Measurements from ENCODE around the gene TACC2. TPM values are rescaled to one million over a fixed set of nuclear protein-coding genes. Genes with fewer than 3 reads are reported as not detected.

TACC2 gene
- total and polyA plus RNA-seq, 2 donors: 21.2 to 82.7 TPM

DNA sequence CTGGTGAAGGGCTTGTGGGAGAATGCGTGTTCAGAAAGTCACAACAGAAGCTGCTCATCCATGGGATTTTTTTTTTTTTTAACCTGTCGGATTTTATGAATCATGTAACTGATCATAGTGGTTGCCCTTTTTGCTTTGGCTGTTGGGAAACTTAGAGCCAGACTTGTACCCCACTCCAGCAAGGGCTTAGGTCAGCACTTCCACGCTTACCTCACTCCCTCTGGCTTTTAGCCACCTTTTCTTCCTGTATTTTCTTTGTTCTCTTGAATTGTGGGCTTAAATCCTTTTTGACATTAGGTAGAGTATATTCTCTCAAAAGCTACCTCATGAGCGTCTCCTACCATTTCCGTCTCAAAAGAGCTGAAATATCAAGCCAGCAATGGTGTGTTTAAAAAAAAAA, 168.5 kb downstream of the TACC2 start:
- H3K27ac ChIP-seq (ENCODE audit: low read depth): no peak overlapping the region
- WGBS: 95% methylated on average over 5 of the region's 5 CpGs
- no peak overlapping the region for H3K4me3 ChIP-seq (ENCODE audit: low read depth, low read length)
- no peak for DNase-seq (ENCODE audit: extremely low spot score)
- no peaks in the 10 kb centered on the region for H3K4me1 ChIP-seq (ENCODE audit: insufficient read depth)
- no peaks in the 10 kb centered on the region for H3K36me3 ChIP-seq (ENCODE audit: insufficient read depth)

DNA sequence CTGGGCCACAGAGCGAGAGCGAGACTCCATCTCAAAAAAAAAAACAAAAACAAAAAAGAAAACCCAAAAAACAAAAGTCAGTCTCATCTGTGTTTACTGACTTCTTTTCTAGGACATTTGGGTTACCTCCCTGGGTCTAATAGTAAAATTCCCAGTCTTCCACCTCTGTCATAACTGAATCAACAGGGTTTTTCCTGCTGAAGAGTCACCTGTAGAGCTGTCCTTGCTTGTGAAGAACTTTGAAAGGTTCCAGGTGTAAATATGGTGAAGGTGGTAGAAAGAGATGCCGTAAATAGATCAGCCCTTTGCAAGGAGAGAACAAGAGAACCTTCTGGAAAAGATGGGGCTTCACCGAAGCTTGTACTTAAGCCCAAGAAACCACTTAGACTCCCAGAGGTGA, 169.4 kb downstream of the TACC2 start:
- Histone ChIP-seq H3K27ac (ENCODE audit: low read depth) (no peak overlapping the region), H3K4me1 (ENCODE audit: insufficient read depth) (no peaks in the 10 kb centered on the region), H3K36me3 (ENCODE audit: insufficient read depth) (no peaks in the 10 kb centered on the region), H3K4me3 (ENCODE audit: low read depth, low read length) (no peak overlapping the region)
- WGBS: 99% methylated on average over 4 of the region's 4 CpGs
- no peak for DNase-seq (ENCODE audit: extremely low spot score)

DNA sequence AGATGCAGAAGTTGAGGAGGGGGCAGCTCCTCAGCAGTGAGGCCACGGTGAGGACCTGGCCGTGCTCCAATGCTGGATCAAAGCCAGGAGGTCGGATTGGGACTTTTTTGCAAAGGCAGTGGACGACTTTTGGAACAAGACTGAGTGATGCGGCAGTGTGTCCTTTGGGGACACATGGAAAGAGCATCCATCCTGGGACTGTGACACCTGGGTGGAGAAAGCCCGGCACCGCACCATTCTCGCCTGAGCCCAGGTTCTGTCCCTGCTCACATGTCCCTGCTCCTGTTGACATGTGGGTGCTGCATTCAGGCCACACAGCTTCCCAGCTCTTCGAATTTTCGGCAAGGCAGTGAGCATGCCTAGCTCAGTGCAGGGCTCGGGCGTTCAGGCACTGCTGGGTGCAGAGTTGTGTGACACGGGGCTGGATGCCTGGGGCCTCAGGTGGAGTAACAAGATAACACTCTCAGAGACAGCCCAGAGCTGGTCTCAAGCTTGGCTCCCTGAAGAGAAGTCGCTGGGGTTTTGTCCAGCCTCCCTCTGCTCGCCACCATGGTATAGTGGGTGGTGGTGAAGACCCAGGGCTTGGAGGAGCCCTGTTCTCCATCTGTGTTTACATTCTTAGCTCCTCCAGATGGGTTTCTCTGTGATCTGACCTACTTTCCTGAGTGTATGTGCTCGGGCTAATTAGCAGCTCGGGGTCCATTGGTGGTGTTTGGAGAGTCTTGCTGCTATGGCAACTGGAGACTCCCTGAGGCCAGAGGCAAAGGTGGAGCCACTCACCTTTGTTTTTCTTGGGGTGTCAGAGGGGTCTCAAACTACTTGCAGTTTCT, 170.4 kb downstream of the TACC2 start:
- Histone ChIP-seq H3K4me1 (ENCODE audit: insufficient read depth) (no peaks in the 10 kb centered on the region), H3K36me3 (ENCODE audit: insufficient read depth) (no peaks in the 10 kb centered on the region), H3K27ac (ENCODE audit: low read depth) (no peak overlapping the region), H3K4me3 (ENCODE audit: low read depth, low read length) (no peak overlapping the region)
- no peak for DNase-seq (ENCODE audit: extremely low spot score)
- WGBS: 59% methylated on average over 17 of the region's 17 CpGs

DNA sequence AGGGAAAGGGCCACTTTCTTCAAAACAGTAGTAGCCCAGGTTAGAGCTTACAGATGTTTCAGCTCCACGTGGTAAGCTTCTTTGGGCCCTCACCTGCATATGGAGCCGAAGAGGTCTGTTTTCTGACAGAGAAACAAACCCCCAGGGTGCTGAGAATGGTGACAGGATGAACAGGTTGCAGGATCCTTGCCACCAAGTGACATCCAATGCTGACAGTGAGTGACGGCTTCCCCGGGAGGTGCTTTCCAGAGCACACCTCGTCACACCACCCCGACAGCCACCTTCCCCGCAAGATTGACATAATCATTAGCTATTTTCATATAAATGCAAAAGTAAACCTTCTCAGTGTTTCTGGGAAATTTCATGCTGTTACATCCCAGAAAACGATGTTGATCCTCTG, 172.8 kb downstream of the TACC2 start:
- WGBS: 90% methylated on average over 8 of the region's 8 CpGs
- no peaks in the 10 kb centered on the region for H3K36me3 ChIP-seq (ENCODE audit: insufficient read depth)
- H3K27ac ChIP-seq (ENCODE audit: low read depth): no peak overlapping the region
- no peak for DNase-seq (ENCODE audit: extremely low spot score)
- H3K4me1 ChIP-seq (ENCODE audit: insufficient read depth): no peaks in the 10 kb centered on the region
- H3K4me3 ChIP-seq (ENCODE audit: low read depth, low read length): no peak overlapping the region

DNA sequence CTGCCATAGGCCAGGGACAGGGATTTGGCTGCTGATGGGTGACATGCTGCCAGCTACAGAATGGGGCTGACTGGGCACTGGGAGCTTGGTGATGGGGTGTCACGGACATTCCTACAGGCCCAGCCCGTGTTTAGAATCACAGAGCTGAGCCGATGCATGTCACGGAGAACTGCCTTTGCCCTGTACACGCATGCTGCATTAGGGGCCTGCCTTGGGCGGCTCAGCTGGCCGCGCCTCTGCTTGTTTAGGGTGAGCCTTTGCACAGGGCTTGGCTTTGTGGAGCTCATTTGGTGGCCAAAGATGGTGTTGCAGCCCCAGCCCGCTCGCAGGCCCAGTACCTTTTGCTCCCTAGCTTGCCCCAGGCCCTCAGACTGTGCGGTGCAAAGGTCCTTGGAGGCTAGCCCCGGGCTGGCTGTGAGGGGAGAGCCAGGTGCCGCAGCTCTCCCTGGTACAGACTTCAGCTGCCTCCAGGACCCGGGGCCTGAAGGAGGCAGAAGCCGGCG, 173.8 kb downstream of the TACC2 start:
- Histone ChIP-seq H3K27ac (ENCODE audit: low read depth) (no peak overlapping the region), H3K36me3 (ENCODE audit: insufficient read depth) (no peaks in the 10 kb centered on the region), H3K4me3 (ENCODE audit: low read depth, low read length) (no peak overlapping the region), H3K4me1 (ENCODE audit: insufficient read depth) (no peaks in the 10 kb centered on the region)
- WGBS: 66% methylated on average over 16 of the region's 16 CpGs
- DNase-seq (ENCODE audit: extremely low spot score): no peak

DNA sequence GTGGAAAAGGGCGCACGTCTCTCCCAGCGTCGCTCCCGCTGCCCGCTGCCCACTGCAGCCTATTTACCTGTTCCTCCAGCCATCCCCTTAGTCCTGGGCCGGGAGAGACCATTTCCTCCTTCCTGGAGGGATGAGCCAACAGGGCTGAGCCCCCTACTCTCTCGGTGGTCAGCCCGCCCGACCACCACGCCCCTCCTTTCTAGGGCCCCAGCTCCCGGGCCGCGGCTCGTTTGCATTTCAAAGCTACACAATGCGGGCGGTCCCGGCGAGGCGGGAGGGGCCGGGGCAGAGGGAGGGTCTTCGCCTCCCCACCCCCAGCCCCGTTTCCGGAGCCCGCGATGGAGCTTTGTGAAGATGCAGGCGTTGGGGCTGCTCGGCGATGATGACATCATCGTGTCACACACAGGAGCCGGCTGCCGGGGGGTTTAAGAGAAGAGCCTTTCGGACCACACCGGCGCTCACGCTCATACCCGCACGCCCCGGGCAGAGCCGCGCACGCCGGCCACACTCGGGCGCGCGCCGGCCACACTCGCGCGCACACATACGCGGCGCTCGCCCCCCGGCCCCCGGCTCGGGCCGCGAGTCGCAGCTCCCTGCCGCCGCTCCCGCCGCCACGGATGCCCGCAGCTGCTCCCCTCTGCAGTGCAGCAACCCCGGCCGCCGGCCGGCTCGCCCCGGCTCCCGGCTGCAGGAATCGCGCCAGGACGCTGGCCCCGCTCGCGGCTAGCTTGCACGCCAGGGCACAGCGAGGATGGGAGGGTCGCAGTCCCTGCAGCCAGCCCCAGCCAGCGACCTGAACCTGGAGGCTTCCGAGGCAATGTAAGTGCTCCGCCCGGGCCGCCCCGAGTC, 174.4 kb downstream of the TACC2 start:
- H3K4me3 ChIP-seq (ENCODE audit: low read depth, low read length): peak overlapping the region; percentile 51
- WGBS: 11% methylated on average over 89 of the region's 89 CpGs
- no peak for DNase-seq (ENCODE audit: extremely low spot score)
- H3K4me1 ChIP-seq (ENCODE audit: insufficient read depth): no peaks in the 10 kb centered on the region
- no peaks in the 10 kb centered on the region for H3K36me3 ChIP-seq (ENCODE audit: insufficient read depth)
- no peak overlapping the region for H3K27ac ChIP-seq (ENCODE audit: low read depth)

DNA sequence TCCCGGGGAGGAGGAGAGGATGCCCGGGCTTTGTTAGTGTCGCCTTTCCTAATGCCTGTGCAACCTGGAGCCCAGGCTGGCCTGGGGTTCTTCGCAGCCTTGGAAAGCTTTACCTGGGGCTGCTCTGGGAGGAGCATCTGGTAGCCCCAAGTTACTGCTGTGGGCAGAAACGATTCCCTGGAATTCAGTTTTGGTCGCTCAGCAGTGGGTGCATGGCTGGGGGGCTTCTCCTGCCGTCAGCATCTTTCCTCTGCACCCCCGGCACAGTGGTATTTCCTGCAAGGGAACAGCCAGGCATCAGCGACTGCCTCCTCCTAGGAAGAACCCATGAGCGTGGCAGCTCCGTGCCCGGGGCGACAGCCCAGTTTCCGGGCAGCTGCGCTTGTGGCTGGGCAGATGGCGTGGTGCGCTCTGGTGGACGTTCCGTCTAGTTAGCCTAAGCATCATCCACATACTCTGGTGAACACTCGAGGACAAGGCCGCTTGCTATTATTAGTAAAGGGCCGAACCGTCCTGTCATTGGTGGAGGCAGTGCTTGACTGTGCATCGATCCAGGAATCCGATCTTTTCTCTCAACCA, 175.1 kb downstream of the TACC2 start:
- WGBS: 58% methylated on average over 25 of the region's 25 CpGs
- no peak for DNase-seq (ENCODE audit: extremely low spot score)
- H3K4me3 ChIP-seq (ENCODE audit: low read depth, low read length): peak overlapping the region; percentile 51
- H3K27ac ChIP-seq (ENCODE audit: low read depth): no peak overlapping the region
- no peaks in the 10 kb centered on the region for H3K36me3 ChIP-seq (ENCODE audit: insufficient read depth)
- H3K4me1 ChIP-seq (ENCODE audit: insufficient read depth): no peaks in the 10 kb centered on the region

DNA sequence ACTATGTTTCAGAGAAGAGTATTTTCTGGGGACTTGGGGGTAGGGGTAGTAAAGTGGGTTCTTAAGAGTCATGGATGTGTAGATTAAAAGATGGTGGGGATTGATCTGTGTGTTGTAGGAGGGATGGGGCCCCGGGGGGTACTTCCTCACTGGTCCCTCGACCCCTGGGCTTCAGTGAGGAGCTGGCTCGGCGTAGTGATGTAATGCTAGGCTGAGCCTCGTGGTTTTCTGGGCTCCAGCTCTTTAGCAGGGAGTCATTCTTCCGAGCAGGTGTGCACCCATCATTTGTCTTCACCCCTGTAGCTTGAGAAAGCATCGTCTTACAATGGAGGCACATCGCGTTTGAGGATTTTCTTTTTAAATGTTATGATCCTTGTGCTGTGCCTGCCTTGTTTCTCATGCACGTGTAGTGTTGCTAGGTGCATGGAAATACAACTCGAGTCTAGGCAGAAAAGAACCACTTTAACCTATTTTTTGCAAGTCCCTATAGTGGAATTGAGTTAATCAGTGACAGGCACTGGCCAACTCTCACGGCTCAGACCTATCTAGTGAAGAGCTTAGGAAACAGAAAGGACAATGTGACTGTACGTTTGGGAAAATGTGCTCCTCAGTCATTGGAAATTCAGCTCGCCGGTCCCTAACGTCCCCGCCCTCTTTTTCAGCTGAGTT, 176.0 kb downstream of the TACC2 start:
- Histone ChIP-seq H3K27ac (ENCODE audit: low read depth) (no peak overlapping the region), H3K36me3 (ENCODE audit: insufficient read depth) (no peaks in the 10 kb centered on the region), H3K4me3 (ENCODE audit: low read depth, low read length) (no peak overlapping the region), H3K4me1 (ENCODE audit: insufficient read depth) (no peaks in the 10 kb centered on the region)
- whole genome bisulfite sequencing: 71% methylated on average over 17 of the region's 17 CpGs
- no peak for DNase-seq (ENCODE audit: extremely low spot score)

DNA sequence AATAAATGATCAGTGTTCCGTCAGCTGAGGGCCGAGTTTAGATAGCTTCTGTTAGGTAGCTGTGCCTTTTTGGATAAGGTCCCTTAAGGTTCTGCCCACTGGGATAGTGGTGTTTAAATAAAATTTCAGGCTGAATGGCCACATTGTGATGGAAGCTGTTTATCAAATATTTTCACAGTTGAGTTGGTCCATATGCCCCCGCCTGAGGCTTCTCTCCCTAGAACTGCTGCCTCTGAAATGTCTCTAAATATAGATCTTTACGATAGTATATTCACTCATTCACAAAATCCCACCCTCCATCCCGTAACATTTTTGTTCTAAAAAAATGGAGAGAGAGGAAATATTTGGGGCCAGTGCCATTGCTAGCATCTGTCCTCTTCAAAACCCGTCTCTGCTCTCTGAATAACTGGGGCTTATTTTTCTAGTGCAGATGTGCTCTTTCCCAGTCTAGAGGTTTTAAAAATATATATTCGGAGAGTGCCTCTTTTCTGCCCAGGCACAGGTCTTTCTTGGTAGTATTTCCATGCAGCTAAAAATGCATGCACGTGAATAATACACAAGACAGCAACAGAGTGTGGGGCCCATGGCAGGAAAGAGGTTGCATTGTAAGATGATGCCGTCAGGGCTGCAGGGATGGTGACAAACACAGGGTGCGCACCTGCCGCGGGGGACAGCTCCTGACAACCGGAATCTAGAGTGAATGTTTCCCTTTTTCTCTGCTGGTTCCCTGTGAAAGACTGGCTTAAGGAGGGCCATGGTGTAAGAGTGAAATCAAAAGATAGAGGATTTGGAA, 176.7 kb downstream of the TACC2 start:
- no peak for DNase-seq (ENCODE audit: extremely low spot score)
- Histone ChIP-seq H3K4me1 (ENCODE audit: insufficient read depth) (no peaks in the 10 kb centered on the region), H3K36me3 (ENCODE audit: insufficient read depth) (no peaks in the 10 kb centered on the region), H3K4me3 (ENCODE audit: low read depth, low read length) (no peak overlapping the region), H3K27ac (ENCODE audit: low read depth) (no peak overlapping the region)
- 85% methylated on average over 13 of the region's 13 CpGs for WGBS

DNA sequence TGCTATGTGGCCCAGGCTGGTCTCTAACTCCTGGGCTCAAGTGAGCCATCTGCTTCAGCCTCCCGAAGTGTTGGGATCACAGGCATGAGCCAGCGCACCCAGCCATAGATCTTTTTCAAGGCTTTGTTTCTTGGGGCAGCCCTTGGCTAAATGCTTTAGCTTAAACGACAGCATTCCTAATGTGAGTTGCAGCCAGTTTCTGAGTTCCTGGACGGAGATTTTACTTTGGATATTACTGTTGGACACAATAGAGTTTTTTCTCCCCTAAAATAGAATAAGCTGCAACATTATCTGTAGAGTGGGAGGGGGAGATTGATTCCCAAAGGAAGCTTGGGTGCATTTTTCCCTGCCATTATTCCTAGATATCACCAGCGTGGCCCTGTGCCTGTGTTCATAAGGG, 179.1 kb downstream of the TACC2 start:
- 82% methylated on average over 5 of the region's 5 CpGs for WGBS
- H3K36me3 ChIP-seq (ENCODE audit: insufficient read depth): no peaks in the 10 kb centered on the region
- no peaks in the 10 kb centered on the region for H3K4me1 ChIP-seq (ENCODE audit: insufficient read depth)
- no peak overlapping the region for H3K27ac ChIP-seq (ENCODE audit: low read depth)
- H3K4me3 ChIP-seq (ENCODE audit: low read depth, low read length): no peak overlapping the region
- DNase-seq (ENCODE audit: extremely low spot score): no peak

DNA sequence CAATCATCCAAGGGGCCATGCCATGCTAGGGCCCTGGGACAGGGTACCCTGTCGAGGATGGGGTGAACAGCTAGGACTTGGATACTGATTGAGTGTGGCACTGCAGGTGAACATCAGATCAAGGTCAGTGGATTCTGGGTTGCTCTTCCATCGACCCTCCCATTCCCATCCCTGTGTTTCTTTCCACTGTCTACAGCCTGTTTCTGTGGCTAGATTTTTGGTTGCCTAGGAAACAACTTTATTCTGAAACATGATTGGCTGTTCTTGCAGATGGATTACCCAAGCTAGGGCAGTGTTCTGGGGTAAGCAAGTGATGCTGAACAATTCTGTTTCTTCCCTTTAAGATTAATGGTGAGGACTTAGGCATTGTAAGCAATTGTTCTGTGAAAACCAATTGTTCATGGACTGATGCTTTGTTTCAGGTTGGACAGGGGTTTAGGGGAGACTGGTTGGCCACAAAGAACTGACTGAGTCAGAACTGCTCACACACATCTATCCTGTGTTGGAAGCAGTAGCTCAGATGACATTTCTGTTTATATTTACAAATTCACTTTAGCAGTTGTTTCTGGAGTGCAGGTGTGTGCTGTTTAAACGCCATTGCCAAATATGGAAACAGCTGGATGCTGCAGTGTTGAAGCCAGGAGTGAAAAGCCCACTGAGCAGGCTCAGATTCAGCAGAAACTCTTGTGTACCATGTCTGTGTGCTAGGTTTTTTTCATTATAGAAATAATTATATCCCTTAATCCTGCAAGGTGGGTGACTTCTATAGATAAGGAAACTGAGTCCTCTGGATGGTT, 179.8 kb downstream of the TACC2 start:
- Histone ChIP-seq H3K4me3 (ENCODE audit: low read depth, low read length) (no peak overlapping the region), H3K27ac (ENCODE audit: low read depth) (no peak overlapping the region), H3K36me3 (ENCODE audit: insufficient read depth) (no peaks in the 10 kb centered on the region), H3K4me1 (ENCODE audit: insufficient read depth) (no peaks in the 10 kb centered on the region)
- DNase-seq (ENCODE audit: extremely low spot score): no peak
- WGBS: 79% methylated on average over 3 of the region's 3 CpGs

DNA sequence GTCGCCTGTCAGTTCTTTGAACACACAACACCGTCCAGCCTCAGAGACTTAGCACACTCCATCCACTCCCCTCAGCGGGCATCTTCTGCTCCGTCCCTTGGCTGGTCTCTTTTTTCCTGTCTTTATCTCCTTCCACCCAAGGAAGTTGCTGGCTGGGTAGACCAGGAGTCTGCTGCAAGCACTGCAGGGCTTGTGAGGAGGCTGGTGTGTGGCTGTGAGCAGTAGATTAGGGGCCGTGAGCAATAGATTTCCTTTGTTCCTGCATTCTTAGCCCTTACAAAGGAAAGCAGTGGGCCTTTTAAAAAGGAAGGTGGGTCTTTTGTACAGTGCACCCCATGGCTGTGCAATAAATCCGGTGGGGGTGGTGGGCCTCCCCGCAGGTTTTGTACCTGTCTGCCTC, 181.8 kb downstream of the TACC2 start:
- Histone ChIP-seq H3K27ac (ENCODE audit: low read depth) (no peak overlapping the region), H3K4me3 (ENCODE audit: low read depth, low read length) (no peak overlapping the region), H3K36me3 (ENCODE audit: insufficient read depth) (no peaks in the 10 kb centered on the region), H3K4me1 (ENCODE audit: insufficient read depth) (no peaks in the 10 kb centered on the region)
- 68% methylated on average over 7 of the region's 7 CpGs for WGBS
- no peak for DNase-seq (ENCODE audit: extremely low spot score)
